KMS-11 (cell line): ENCODE data around the gene ZNG1A.
"Not testable (repeated sequence)": the region's sequence is repeated elsewhere in the genome, so short reads cannot be mapped to it uniquely, and the experiment has no call there.

Experiments used
- H2AFZ ChIP-seq: fragments of 200-600 bp; sonication (generic); 2 replicates; pipeline ENCODE4 v1.6.1; 2016; ENCODE audit warnings: antibody characterized with exemption, mixed run types, low read depth
- H3K27ac ChIP-seq: fragments of 200-600 bp; sonication (generic); 2 replicates; pipeline ENCODE4 v1.6.1; 2016; ENCODE audit warnings: mild to moderate bottlenecking, mixed run types
- H3K27me3 ChIP-seq: fragments of 200-600 bp; sonication (generic); 2 replicates; pipeline ENCODE4 v1.6.1; 2017; ENCODE audit warnings: mild to moderate bottlenecking, low read depth, mixed run types, moderate library complexity; ENCODE audit not compliant: insufficient read depth
- H3K36me3 ChIP-seq: fragments of 200-600 bp; sonication (generic); 2 replicates; pipeline ENCODE4 v1.6.1; 2017; ENCODE audit warnings: mild to moderate bottlenecking, mixed run types; ENCODE audit not compliant: insufficient read depth
- H3K4me1 ChIP-seq: fragments of 200-600 bp; sonication (generic); 2 replicates; pipeline ENCODE4 v1.6.1; 2016; ENCODE audit warnings: mild to moderate bottlenecking, low read depth, mixed run types; ENCODE audit not compliant: poor library complexity, severe bottlenecking
- H3K4me2 ChIP-seq: fragments of 200-600 bp; sonication (generic); 2 replicates; pipeline ENCODE4 v1.7.0; 2016; ENCODE audit warnings: mild to moderate bottlenecking, mixed run types
- H3K4me3 ChIP-seq: fragments of 200-600 bp; sonication (generic); IDR thresholded peaks from 2 replicates; pipeline ENCODE4 v1.6.1; 2017; ENCODE audit warnings: low read depth, low read length, mixed read lengths; ENCODE audit not compliant: insufficient read depth
- H3K79me2 ChIP-seq: fragments of 200-600 bp; sonication (generic); 2 replicates; pipeline ENCODE4 v1.6.1; 2016; ENCODE audit warnings: low read depth, mixed run types; ENCODE audit not compliant: insufficient read depth
- H3K9ac ChIP-seq: fragments of 200-600 bp; sonication (generic); 2 replicates; pipeline ENCODE4 v1.6.1; 2016; ENCODE audit warnings: mild to moderate bottlenecking, mixed run types
- H4K20me1 ChIP-seq: fragments of 200-600 bp; sonication (generic); 2 replicates; pipeline ENCODE4 v1.6.1; 2016; ENCODE audit warnings: mild to moderate bottlenecking, mixed run types; ENCODE audit not compliant: insufficient read depth

The ZNG1A gene

DNA sequence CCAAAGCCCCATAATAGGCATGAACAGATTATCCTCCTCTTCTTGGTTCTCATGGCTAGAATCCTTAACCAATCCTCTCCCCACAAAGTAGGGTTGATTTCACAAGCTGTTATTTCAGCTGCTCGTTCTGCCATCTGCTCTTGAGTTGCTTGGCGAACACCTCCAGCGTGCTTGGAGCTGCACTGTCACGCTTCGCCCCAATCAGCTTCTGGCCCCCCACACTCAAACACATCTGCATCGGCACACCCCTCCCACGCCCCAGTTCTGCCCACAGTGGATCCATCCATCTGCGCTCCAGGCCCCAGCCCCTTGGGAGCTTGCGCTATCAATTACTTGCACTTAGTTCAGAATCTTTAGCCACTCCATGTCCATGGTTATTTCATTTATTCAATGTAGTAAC is 78.4 kb downstream of the ZNG1A start:
- H3K79me2 ChIP-seq, H3K9ac ChIP-seq, H3K4me2 ChIP-seq, H3K27ac ChIP-seq, H3K27me3 ChIP-seq, H2AFZ ChIP-seq, H3K4me1 ChIP-seq, H4K20me1 ChIP-seq, H3K36me3 ChIP-seq, H3K4me3 ChIP-seq: not testable (repeated sequence)

- H3K27ac ChIP-seq, H3K36me3 ChIP-seq, H4K20me1 ChIP-seq, H3K79me2 ChIP-seq, H3K4me1 ChIP-seq, H2AFZ ChIP-seq, H3K4me3 ChIP-seq, H3K9ac ChIP-seq, H3K4me2 ChIP-seq, H3K27me3 ChIP-seq: not testable (repeated sequence)
Measured at GRCh38 chr9:99867-100266, 79.0 kb downstream of the ZNG1A start.

DNA sequence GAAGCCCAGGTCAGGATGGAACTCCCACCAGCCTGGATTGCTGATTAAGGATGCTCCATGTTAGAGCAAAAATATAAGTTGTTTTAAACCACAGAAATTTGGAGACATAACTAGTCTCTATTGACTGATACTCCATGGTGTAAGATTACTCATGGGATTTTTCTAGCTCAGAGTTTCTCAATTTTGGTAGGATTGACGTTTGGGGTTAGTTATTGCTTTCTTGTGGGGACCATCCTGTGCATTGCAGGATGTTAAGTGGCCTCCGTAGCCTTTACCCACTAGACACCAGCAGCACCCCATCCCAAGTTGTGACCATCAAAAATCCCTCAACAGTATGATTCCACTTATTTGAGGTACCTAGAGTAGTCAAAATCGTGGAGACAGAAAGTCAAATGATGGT is 80.1 kb downstream of the ZNG1A start:
- not testable (repeated sequence) for H3K9ac ChIP-seq

GRCh38 chr9:94992-95391 is 83.9 kb downstream of the ZNG1A start:
- not testable (repeated sequence) for H3K9ac ChIP-seq, H3K36me3 ChIP-seq, H3K27ac ChIP-seq, H3K4me1 ChIP-seq, H4K20me1 ChIP-seq, H3K4me3 ChIP-seq, H3K27me3 ChIP-seq, H3K4me2 ChIP-seq, H2AFZ ChIP-seq, H3K79me2 ChIP-seq

More for the DNA sequence above, 80.1 kb downstream of the ZNG1A start:
- H3K27ac ChIP-seq, H2AFZ ChIP-seq, H3K27me3 ChIP-seq, H3K4me1 ChIP-seq, H3K4me2 ChIP-seq, H4K20me1 ChIP-seq, H3K79me2 ChIP-seq, H3K36me3 ChIP-seq, H3K4me3 ChIP-seq: not testable (repeated sequence)

DNA sequence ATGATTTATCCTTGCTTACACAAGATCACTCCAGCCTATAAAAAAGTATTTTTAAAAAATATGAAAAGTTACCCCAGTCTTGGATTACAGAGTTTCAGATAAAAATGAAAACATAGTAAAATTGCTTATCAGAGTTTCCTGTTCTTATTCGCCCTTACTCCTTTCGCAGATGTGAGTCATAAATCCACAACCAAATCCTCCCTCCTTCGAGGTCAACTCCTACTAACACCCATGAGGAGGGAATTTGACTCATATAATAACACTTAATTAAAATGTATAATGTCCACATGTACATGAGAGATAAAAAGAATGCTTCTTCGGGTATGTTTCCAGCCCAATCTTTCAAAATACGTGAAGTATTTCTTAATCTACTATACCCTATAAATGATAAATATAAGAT is 84.5 kb downstream of the ZNG1A start:
- H3K4me3 ChIP-seq, H3K27me3 ChIP-seq, H3K79me2 ChIP-seq, H3K36me3 ChIP-seq, H3K9ac ChIP-seq, H3K27ac ChIP-seq, H2AFZ ChIP-seq, H4K20me1 ChIP-seq, H3K4me2 ChIP-seq, H3K4me1 ChIP-seq: not testable (repeated sequence)

DNA sequence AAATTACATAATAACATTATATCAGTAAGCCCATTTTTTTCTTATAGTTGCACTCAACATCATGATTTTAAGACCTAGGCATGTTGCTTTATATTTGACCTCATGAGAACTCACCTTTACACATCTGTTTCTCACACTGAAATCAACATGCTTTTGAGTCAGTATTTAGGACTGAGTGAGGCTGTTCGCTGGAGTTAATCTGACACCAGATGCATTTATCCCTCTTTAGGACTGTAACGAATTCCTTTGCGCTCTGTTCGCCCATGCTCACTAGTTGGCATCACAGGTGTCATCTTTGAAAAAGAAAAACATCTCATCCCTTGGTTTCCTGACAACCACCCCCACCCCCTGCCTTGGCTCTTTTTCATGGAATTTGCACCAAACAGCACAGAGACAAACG is 84.9 kb downstream of the ZNG1A start:
- H3K36me3 ChIP-seq, H3K27ac ChIP-seq, H3K79me2 ChIP-seq, H4K20me1 ChIP-seq, H3K4me1 ChIP-seq, H3K4me3 ChIP-seq, H3K9ac ChIP-seq, H3K4me2 ChIP-seq, H3K27me3 ChIP-seq, H2AFZ ChIP-seq: not testable (repeated sequence)

GRCh38 chr9:90851-91250 is 88.0 kb downstream of the ZNG1A start:
- not testable (repeated sequence) for H3K4me3 ChIP-seq, H3K27ac ChIP-seq, H3K9ac ChIP-seq, H4K20me1 ChIP-seq, H3K4me2 ChIP-seq, H3K79me2 ChIP-seq, H2AFZ ChIP-seq, H3K27me3 ChIP-seq, H3K36me3 ChIP-seq, H3K4me1 ChIP-seq

- not testable (repeated sequence) for H3K4me2 ChIP-seq, H3K27ac ChIP-seq, H3K4me1 ChIP-seq, H3K36me3 ChIP-seq, H2AFZ ChIP-seq, H3K27me3 ChIP-seq, H3K9ac ChIP-seq, H4K20me1 ChIP-seq, H3K79me2 ChIP-seq, H3K4me3 ChIP-seq
Measured at GRCh38 chr9:88396-89037, 90.3 kb downstream of the ZNG1A start.

GRCh38 chr9:87860-88259 is 91.0 kb downstream of the ZNG1A start:
- H3K4me2 ChIP-seq, H3K27ac ChIP-seq, H2AFZ ChIP-seq, H3K4me1 ChIP-seq, H3K9ac ChIP-seq, H3K79me2 ChIP-seq, H3K4me3 ChIP-seq, H3K36me3 ChIP-seq, H4K20me1 ChIP-seq, H3K27me3 ChIP-seq: not testable (repeated sequence)

DNA sequence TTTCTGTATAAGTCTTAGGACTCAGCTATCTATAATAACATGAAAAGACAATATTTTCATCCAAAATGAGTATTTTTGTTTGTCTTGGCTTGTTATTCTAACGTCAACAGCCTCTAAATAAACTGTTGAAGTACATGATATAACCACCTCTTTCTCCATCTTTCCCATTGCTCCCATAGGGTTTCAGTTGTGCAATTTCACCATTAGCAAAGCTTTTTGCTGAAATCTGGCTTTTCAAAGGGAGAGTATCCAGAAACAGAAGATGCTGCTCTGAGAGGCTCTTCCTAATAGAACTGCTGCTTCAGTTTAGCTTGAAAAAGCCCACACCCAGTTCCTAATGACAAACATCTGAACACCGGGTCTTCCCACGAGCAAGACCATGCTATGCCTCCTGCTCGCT is 91.8 kb downstream of the ZNG1A start:
- not testable (repeated sequence) for H3K4me3 ChIP-seq, H3K36me3 ChIP-seq, H4K20me1 ChIP-seq, H3K4me2 ChIP-seq, H3K4me1 ChIP-seq, H2AFZ ChIP-seq, H3K27ac ChIP-seq, H3K9ac ChIP-seq, H3K27me3 ChIP-seq, H3K79me2 ChIP-seq

DNA sequence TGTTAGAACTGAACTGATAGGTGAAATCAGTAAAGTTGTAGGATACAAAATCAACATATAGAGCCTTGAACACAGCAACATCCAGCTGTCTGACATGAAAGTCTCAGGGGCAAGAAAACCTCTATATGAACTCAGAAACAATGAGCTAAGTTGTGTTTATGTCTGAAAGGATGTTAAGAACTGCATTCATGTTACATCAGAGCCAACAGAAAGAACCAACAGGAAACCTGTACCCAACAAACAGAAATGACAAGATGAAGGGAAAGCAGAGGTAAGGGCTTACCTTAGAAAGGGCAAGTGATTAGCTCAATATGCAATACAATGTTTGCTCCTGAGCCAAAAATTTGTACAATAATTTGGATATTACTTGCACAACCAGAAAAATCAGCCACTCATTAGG is 92.2 kb downstream of the ZNG1A start:
- H2AFZ ChIP-seq, H3K27me3 ChIP-seq, H3K9ac ChIP-seq, H3K27ac ChIP-seq, H3K36me3 ChIP-seq, H3K79me2 ChIP-seq, H3K4me2 ChIP-seq, H3K4me3 ChIP-seq, H3K4me1 ChIP-seq, H4K20me1 ChIP-seq: not testable (repeated sequence)
